SK-N-MC (cell line): ENCODE data around the gene COL17A1.

Source experiments
- DNase-seq: peaks from one replicate; pipeline ENCODE4 v3.0.0-alpha.2; 2011; ENCODE audit warnings: low read depth, low spot score
- H3K27ac ChIP-seq: fragments of 200-600 bp; sonication (generic); 2 replicates; pipeline ENCODE4 v1.5.1; 2016; ENCODE audit warnings: mixed run types
- H3K36me3 ChIP-seq: fragments of 200-600 bp; sonication (generic); 2 replicates; pipeline ENCODE4 v1.6.1; 2017; ENCODE audit warnings: antibody characterized with exemption, low read length, mixed read lengths; ENCODE audit not compliant: insufficient read depth
- H3K4me3 ChIP-seq: fragments of 200-600 bp; sonication (generic); 2 replicates; pipeline ENCODE4 v1.5.1; 2016
- H3K9ac ChIP-seq: fragments of 200-600 bp; sonication (generic); 2 replicates; pipeline ENCODE4 v1.8.0; 2017; ENCODE audit warnings: mixed run types, mixed read lengths; ENCODE audit not compliant: insufficient read length
- H3K9me3 ChIP-seq: fragments of 200-600 bp; sonication (generic); 2 replicates; pipeline ENCODE4 v1.6.1; 2017; ENCODE audit warnings: low read depth, mild to moderate bottlenecking, antibody characterized with exemption, low read length, moderate library complexity, mixed read lengths
- EZH2 ChIP-seq: fragments of 200-600 bp; sonication (generic); IDR thresholded peaks from one replicate; pipeline ENCODE4 v1.6.1; 2017; ENCODE audit warnings: antibody characterized with exemption
- FOXP2 ChIP-seq: optimal IDR thresholded peaks from 2 replicates; pipeline ENCODE3; 2011; ENCODE audit warnings: mild to moderate bottlenecking, moderate library complexity; ENCODE audit not compliant: insufficient read depth; ENCODE audit errors: extremely low read length, control extremely low read depth
- POLR2AphosphoS5 ChIP-seq: IDR thresholded peaks from 2 replicates; pipeline ENCODE4 v1.6.1; 2012; ENCODE audit warnings: mild to moderate bottlenecking, low read depth, low read length, borderline replicate concordance

Gene COL17A1

DNA sequence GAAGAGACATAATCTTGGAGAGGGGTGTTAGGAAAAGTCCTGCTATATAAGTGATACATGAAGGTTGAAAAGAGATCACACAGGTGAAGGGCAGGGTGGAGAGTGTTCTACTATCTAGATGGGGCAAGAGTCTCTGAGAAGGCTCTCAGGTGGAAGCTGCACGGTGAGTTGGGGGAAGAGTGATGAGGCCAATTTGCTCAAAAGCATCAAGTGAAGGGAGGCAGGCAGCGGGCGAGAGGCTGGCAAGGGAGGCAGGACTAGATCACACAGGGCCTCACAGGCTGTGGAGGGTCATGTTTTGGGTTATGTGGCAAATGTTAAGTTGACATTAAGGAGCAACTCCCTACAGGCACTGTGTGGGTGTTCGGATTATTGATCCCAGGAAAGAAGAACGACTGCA lies 2.6 kb upstream of the COL17A1 start:
- TF ChIP-seq EZH2 = no peak
- no peak for TF ChIP-seq POLR2AphosphoS5
- TF ChIP-seq FOXP2 = no peak

DNA sequence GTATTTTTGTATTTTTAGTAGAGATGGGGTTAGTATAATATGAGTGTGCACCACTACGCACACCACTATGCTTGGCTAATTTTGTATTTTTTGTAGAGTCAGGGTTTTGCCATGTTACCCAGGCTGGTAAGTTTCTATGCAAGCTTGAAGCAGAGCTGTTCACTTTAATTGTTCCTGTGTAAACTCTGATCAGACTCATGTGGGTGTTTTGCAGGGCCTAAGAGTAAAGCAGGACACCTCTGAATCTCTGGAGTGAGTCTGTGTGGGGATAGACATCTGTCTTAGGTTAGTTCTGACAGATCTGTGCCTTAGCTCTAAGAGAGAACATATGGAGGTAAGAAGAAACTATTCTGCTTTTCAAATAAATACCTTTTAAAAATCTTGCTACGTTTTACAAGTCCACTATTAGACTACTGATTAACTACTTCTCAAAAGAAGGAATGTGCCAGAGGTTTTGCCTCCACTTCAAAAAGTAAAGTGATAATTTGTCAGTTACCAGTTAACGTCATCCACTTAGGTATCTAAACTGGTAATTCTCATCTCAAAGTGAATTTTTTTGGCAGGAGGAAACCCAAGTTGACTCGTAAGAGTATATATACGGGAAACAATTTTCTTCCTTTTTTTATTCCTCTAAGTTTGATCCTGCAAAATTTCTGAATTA lies 1.1 kb downstream of the COL17A1 start:
- Histone ChIP-seq H3K9me3 (no peaks in the 10 kb centered on the region), H3K4me3 (no peak overlapping the region), H3K36me3 (no peaks in the 10 kb centered on the region), H3K9ac (no peak overlapping the region), H3K27ac (no peak overlapping the region)
- TF ChIP-seq FOXP2 = no peak
- TF ChIP-seq POLR2AphosphoS5 = no peak
- no peak for TF ChIP-seq EZH2
- DNase-seq = no peak

More for the DNA sequence above, 2.6 kb upstream of the COL17A1 start:
- no peak overlapping the region for H3K9ac ChIP-seq
- no peak for DNase-seq
- no peaks in the 10 kb centered on the region for H3K9me3 ChIP-seq
- H3K4me3 ChIP-seq = no peak overlapping the region
- no peaks in the 10 kb centered on the region for H3K36me3 ChIP-seq
- no peak overlapping the region for H3K27ac ChIP-seq

DNA sequence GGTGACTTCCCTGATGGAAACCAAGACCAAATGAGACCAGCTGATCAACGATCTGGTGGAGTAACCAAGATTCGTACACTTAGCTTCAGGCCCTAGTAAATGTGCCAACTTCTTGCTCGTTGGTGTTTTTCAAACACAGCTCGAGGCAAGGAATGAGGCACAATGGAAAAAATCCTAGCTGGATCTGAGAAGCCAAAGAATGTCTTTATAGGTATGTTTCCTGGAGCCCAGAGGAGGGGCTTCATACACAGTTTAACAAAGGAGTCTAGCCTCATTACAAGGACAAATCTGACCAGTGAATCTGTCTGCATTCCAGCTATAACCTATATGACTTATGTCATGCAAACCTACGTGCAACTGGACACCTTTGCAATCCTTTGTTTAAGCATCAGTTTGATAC lies 3.7 kb downstream of the COL17A1 start:
- DNase-seq = no peak
- no peaks in the 10 kb centered on the region for H3K36me3 ChIP-seq
- no peak overlapping the region for H3K9ac ChIP-seq
- TF ChIP-seq FOXP2 = no peak
- no peaks in the 10 kb centered on the region for H3K9me3 ChIP-seq
- no peak overlapping the region for H3K27ac ChIP-seq
- H3K4me3 ChIP-seq = no peak overlapping the region

DNA sequence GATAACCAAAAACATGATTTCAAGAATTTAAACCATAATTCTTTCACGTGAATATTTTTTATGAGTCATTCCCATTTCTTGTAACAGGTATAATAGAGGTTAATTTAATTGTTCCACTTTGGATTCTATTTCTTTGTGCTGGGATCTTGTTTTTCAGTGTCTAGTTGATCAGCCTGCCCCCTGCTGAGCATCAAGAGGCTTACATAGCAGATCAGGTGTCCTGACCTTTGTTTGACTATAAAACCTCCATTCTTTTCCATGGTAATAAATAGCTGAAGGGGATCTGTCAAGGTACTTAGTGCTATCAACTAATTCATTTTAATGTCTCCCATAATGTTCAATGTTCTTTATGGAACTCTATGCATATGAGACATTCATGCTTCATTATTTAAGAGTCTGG lies 4.9 kb downstream of the COL17A1 start:
- TF ChIP-seq EZH2 = no peak
- TF ChIP-seq FOXP2 = no peak
- no peak for TF ChIP-seq POLR2AphosphoS5
- Histone ChIP-seq H3K4me3 (no peak overlapping the region), H3K9me3 (no peaks in the 10 kb centered on the region), H3K27ac (no peak overlapping the region), H3K36me3 (no peaks in the 10 kb centered on the region), H3K9ac (no peak overlapping the region)
- DNase-seq = no peak

DNA sequence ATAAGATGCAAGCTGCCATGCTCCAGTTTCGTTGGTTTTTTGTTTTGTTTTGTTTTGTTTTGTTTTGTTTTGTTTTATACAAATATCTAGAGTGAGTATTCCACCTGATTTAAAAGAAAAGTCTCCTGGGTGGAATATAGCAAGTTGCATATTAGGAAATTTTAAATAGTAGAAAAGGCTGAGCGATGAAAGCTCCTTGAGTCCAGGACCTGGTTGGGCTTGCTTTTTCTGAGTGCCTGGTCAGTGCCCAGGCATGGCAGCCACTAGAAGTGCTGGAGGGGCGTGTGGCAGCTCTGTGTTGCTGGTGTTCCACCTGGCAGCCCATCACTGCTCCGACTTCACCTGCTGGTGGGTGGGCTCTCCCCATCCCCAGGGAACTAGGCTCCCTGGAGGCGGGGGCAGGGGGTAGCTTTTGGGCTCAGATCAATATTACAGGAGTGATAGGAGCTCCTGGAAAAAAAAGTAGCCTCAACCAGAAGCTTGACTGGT lies 8.0 kb downstream of the COL17A1 start:
- DNase-seq = no peak
- H3K27ac ChIP-seq = no peak overlapping the region
- no peaks in the 10 kb centered on the region for H3K36me3 ChIP-seq
- no peak overlapping the region for H3K4me3 ChIP-seq
- no peaks in the 10 kb centered on the region for H3K9me3 ChIP-seq
- no peak overlapping the region for H3K9ac ChIP-seq
- no peak for TF ChIP-seq FOXP2
- no peak for TF ChIP-seq POLR2AphosphoS5
- no peak for TF ChIP-seq EZH2

DNA sequence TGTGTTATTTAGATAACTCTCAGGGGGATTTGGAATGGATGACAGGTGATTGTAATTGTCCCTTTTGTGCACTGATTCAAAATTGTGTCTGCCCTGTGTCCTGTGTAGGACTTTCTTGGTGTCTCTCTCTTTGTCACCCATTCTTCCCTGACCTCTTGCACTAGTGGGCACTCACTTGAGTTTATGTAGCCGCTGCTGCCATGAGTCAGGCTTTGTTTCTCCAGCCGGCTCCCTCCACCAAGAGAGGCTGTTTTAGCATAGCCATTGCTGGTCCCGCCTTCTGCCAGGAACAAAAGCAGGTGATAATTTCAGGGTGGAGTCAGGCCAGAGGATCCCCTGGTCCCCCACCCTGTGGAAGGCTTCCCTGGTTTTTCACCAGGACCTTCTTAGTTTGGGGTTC lies 8.4 kb downstream of the COL17A1 start:
- TF ChIP-seq EZH2 (no peak), FOXP2 (no peak), POLR2AphosphoS5 (no peak)
- Histone ChIP-seq H3K4me3 (no peak overlapping the region), H3K9ac (no peak overlapping the region), H3K36me3 (no peaks in the 10 kb centered on the region), H3K27ac (no peak overlapping the region), H3K9me3 (no peaks in the 10 kb centered on the region)
- DNase-seq = no peak

DNA sequence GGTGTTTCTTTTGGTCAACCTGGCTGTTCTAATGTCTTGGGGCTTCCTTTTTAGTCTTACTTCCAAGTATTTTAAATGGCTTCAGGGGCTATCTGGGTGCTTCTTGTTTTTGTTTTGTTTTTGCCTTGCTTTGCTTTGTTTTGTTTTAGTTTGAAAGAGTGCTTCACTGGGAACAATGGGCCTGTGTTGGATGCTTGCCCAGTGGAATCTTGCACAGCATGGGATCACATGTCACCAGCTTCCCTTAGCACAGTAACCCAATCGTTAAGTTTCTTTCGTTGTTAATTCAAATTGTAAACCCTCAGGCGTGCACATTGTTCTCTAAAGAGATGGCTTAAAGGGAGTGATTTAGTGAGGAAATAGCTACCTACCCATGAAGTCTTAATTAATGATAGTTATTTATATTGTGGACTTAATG lies 8.9 kb downstream of the COL17A1 start:
- no peak overlapping the region for H3K27ac ChIP-seq
- H3K9ac ChIP-seq = no peak overlapping the region
- no peaks in the 10 kb centered on the region for H3K9me3 ChIP-seq
- H3K4me3 ChIP-seq = no peak overlapping the region
- no peak for TF ChIP-seq POLR2AphosphoS5
- TF ChIP-seq FOXP2 = no peak
- TF ChIP-seq EZH2 = no peak
- no peaks in the 10 kb centered on the region for H3K36me3 ChIP-seq
- peak; percentile 2 for DNase-seq

DNA sequence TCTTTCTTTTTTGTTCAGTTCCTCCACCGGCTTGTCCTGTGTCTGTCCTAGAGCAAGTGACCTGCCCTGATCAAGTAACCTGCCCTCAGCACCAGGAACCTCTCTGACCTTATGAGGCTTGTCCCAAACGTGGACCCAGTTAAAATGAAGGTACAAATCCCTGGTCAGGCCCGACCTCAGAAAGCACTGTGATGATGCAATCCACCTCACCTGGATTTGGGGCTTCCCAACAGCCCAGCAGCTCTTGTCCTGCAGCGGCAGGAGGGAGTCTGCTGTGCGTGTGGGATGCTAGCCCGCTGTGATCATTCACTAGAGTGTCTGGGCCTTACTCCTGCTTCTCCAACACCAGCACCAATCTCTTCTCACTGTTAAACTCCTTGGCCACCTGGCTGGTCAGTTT lies 11.2 kb downstream of the COL17A1 start:
- no peaks in the 10 kb centered on the region for H3K36me3 ChIP-seq
- no peaks in the 10 kb centered on the region for H3K9me3 ChIP-seq
- DNase-seq = no peak
- no peak overlapping the region for H3K4me3 ChIP-seq
- no peak overlapping the region for H3K9ac ChIP-seq
- H3K27ac ChIP-seq = no peak overlapping the region
- TF ChIP-seq POLR2AphosphoS5 = no peak
- TF ChIP-seq EZH2 = no peak

DNA sequence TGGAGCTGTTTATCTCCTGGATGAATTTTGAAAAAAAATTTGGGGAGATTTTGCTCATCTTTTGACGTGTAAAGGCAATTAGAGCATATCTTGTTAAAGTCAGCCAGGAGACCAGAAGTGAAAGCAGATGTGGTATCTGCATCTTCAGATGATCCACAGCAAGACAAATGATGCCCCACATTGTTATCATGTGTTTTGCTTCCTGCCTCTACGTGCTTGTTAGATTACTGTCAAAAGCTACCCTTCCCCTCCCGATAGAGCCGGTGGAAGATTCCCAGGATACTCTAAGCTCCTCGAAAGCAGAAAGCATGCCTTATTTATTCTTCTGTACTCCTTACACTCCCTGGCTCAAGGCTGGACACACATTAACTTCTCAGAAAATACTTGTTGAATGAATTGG lies 12.9 kb downstream of the COL17A1 start:
- TF ChIP-seq EZH2 = no peak
- no peak for TF ChIP-seq FOXP2
- Histone ChIP-seq H3K9me3 (no peaks in the 10 kb centered on the region), H3K36me3 (no peaks in the 10 kb centered on the region), H3K9ac (no peak overlapping the region), H3K4me3 (no peak overlapping the region), H3K27ac (no peak overlapping the region)
- DNase-seq = no peak
